H1 (cell line): ENCODE data around the gene GCHFR. TPM values are rescaled to one million over a fixed set of nuclear protein-coding genes. Genes with fewer than 3 reads are reported as not detected.

Source experiments
- CTCF ChIA-PET: fragments of 300-600 bp; sonication (Branson Sonifier 250); formaldehyde crosslinking; loops from one replicate; lab custom pipeline; 2021; ENCODE audit not compliant: partially characterized antibody; lab: Charles Lee
- POLR2A ChIA-PET: fragments of 300-600 bp; sonication (Branson Sonifier 250); formaldehyde crosslinking; loops from one replicate; lab custom pipeline; 2021; ENCODE audit warnings: inconsistent platforms; ENCODE audit not compliant: partially characterized antibody; lab: Charles Lee
- DNase-seq, 2 experiments: peaks; one replicate each; pipeline versions ENCODE4 v3.0.0 to v3.0.0-alpha.2; 2010 to 2022; ENCODE audit warnings: low spot score in 2 of 2, low read depth in 1 of 2, mixed read lengths in 1 of 2
- FAIRE-seq: peaks from 2 replicates; lab custom pipeline; 2011; peaks lifted over from hg19 to GRCh38; lab: Jason Lieb, UNC
- H2AFZ ChIP-seq: 2 replicates; pipeline ENCODE4 v1.8.1; 2012; ENCODE audit warnings: low read length, inconsistent platforms
- H2AK5ac ChIP-seq: 2 replicates; pipeline ENCODE4 v1.6.1; 2013; ENCODE audit warnings: low read depth, low read length
- H2BK120ac ChIP-seq: replicated peaks from 2 replicates; pipeline ENCODE3; 2013; ENCODE audit warnings: low read depth, low read length, inconsistent platforms
- H2BK12ac ChIP-seq: 2 replicates; pipeline ENCODE4 v1.6.1; 2013; ENCODE audit warnings: low read depth, low read length
- H2BK15ac ChIP-seq: 2 replicates; pipeline ENCODE4 v1.6.1; 2013; ENCODE audit warnings: low read length
- H2BK20ac ChIP-seq: 2 replicates; pipeline ENCODE4 v1.6.1; 2013; ENCODE audit warnings: low read length
- H2BK5ac ChIP-seq: 2 replicates; pipeline ENCODE4 v1.6.1; 2013; ENCODE audit warnings: low read depth, low read length
- H3K14ac ChIP-seq: 2 replicates; pipeline ENCODE4 v1.6.1; 2013; ENCODE audit warnings: inconsistent platforms; ENCODE audit not compliant: insufficient read length
- H3K18ac ChIP-seq: 2 replicates; pipeline ENCODE4 v1.6.1; 2013; ENCODE audit warnings: low read length; ENCODE audit errors: extremely low read depth
- H3K23ac ChIP-seq: 2 replicates; pipeline ENCODE4 v1.6.1; 2013; ENCODE audit warnings: inconsistent platforms; ENCODE audit not compliant: insufficient read length
- H3K23me2 ChIP-seq: 2 replicates; pipeline ENCODE4 v1.6.1; 2013; ENCODE audit warnings: low read depth, low read length
- H3K27ac ChIP-seq: 2 replicates; pipeline ENCODE4 v1.6.1; 2011; ENCODE audit warnings: low read depth, low read length, inconsistent platforms
- H3K27me3 ChIP-seq, 4 experiments: replicated peaks in 1 of 4; 1 replicate in 1 of 4; 2 replicates in 3 of 4; pipeline versions ENCODE4 v1.6.1 to v1.8.1; 2011 to 2013; ENCODE audit warnings: low read length in 3 of 4, mild to moderate bottlenecking in 3 of 4, inconsistent platforms in 2 of 4, mixed read lengths in 2 of 4, moderate library complexity in 1 of 4; ENCODE audit not compliant: control insufficient read depth in 3 of 4, insufficient read depth in 3 of 4; ENCODE audit errors: extremely low read depth in 1 of 4
- H3K36me3 ChIP-seq, 4 experiments: 2 replicates each; pipeline versions ENCODE4 v1.6.1 to v1.8.1; 2011 to 2013; ENCODE audit warnings: mild to moderate bottlenecking in 4 of 4, low read length in 3 of 4, moderate library complexity in 2 of 4, control low read depth in 1 of 4, inconsistent platforms in 1 of 4; ENCODE audit not compliant: insufficient read depth in 4 of 4, control insufficient read depth in 2 of 4
- H3K4ac ChIP-seq: replicated peaks from 2 replicates; pipeline ENCODE3; 2013; ENCODE audit warnings: low read length, low read depth, mixed read lengths, inconsistent platforms; ENCODE audit not compliant: insufficient read length
- H3K4me1 ChIP-seq, 4 experiments: replicated peaks in 1 of 4; 1 replicate in 1 of 4; 2 replicates in 3 of 4; pipeline versions ENCODE4 v1.6.1 to v1.8.1; 2011 to 2013; ENCODE audit warnings: low read length in 3 of 4, inconsistent platforms in 2 of 4, mixed read lengths in 1 of 4; ENCODE audit not compliant: insufficient read depth in 4 of 4, control insufficient read depth in 3 of 4
- H3K4me2 ChIP-seq, 2 experiments: 2 replicates each; pipeline versions ENCODE4 v1.6.1 to v1.8.1; 2011 to 2013; ENCODE audit warnings: low read depth in 2 of 2, low read length in 2 of 2, control low read depth in 1 of 2, inconsistent platforms in 1 of 2, mild to moderate bottlenecking in 1 of 2; ENCODE audit not compliant: insufficient read depth in 1 of 2
- H3K4me3 ChIP-seq, 4 experiments: fragments of 200-600, 300-600 bp in 1 of 4; sonication (generic), shearing (Covaris generic), sonication (Bioruptor Twin) in 1 of 4; 2 replicates each; pipeline versions ENCODE4 v1.5.1 to v1.8.1; 2011 to 2016; ENCODE audit warnings: low read length in 4 of 4, low read depth in 3 of 4, control low read depth in 2 of 4, inconsistent platforms in 2 of 4, mild to moderate bottlenecking in 2 of 4, mixed read lengths in 1 of 4, moderate library complexity in 1 of 4; ENCODE audit not compliant: insufficient read depth in 2 of 4; ENCODE audit errors: extremely low read depth in 1 of 4
- H3K56ac ChIP-seq: replicated peaks from 2 replicates; pipeline ENCODE3; 2013; ENCODE audit warnings: low read depth, mild to moderate bottlenecking, mixed read lengths, low read length, inconsistent platforms; ENCODE audit not compliant: insufficient read length
- H3K79me1 ChIP-seq: 2 replicates; pipeline ENCODE4 v1.6.1; 2013; ENCODE audit warnings: low read depth, low read length, control low read depth
- H3K79me2 ChIP-seq, 2 experiments: 2 replicates each; pipeline versions ENCODE4 v1.6.1 to v1.8.1; 2012 to 2013; ENCODE audit warnings: low read length in 2 of 2, mild to moderate bottlenecking in 2 of 2, inconsistent platforms in 1 of 2; ENCODE audit not compliant: insufficient read depth in 2 of 2, control insufficient read depth in 1 of 2
- H3K9ac ChIP-seq, 4 experiments: replicated peaks in 1 of 4; 1 replicate in 1 of 4; 2 replicates in 3 of 4; pipeline versions ENCODE4 v1.6.1 to v1.8.1; 2011 to 2013; ENCODE audit warnings: low read depth in 3 of 4, low read length in 3 of 4, control low read depth in 2 of 4, mild to moderate bottlenecking in 2 of 4, moderate library complexity in 2 of 4, inconsistent platforms in 1 of 4; ENCODE audit errors: extremely low read depth in 1 of 4
- H3K9me3 ChIP-seq, 2 experiments: 2 replicates each; pipeline versions ENCODE4 v1.6.1 to v1.8.1; 2012 to 2013; ENCODE audit warnings: mild to moderate bottlenecking in 2 of 2, moderate library complexity in 2 of 2, control low read depth in 1 of 2, inconsistent platforms in 1 of 2, low read depth in 1 of 2, low read length in 1 of 2, mixed read lengths in 1 of 2; ENCODE audit not compliant: insufficient read depth in 2 of 2
- H4K20me1 ChIP-seq, 2 experiments: replicated peaks in 1 of 2; 2 replicates each; pipeline versions ENCODE3 to v1.8.1; 2011 to 2013; ENCODE audit warnings: inconsistent platforms in 2 of 2, low read length in 2 of 2, mild to moderate bottlenecking in 1 of 2; ENCODE audit not compliant: insufficient read depth in 2 of 2, control insufficient read depth in 1 of 2
- H4K5ac ChIP-seq: 2 replicates; pipeline ENCODE4 v1.6.1; 2013; ENCODE audit warnings: low read length, low read depth, mixed read lengths, inconsistent platforms; ENCODE audit not compliant: insufficient read length
- H4K8ac ChIP-seq: 2 replicates; pipeline ENCODE4 v1.8.0; 2013; ENCODE audit warnings: mild to moderate bottlenecking, moderate library complexity, low read length, inconsistent platforms; ENCODE audit not compliant: insufficient read depth; ENCODE audit errors: extremely low read depth
- H4K91ac ChIP-seq: replicated peaks from 2 replicates; pipeline ENCODE3; 2013; ENCODE audit warnings: low read length, mixed read lengths, inconsistent platforms; ENCODE audit not compliant: insufficient read length
- CTCF ChIP-seq, 3 experiments: IDR thresholded peaks; 1 replicate in 2 of 3; 2 replicates in 1 of 3; pipeline versions ENCODE4 v1.5.1 to v1.6.1; 2011; ENCODE audit warnings: low read length in 3 of 3, mild to moderate bottlenecking in 3 of 3, inconsistent platforms in 2 of 3, low read depth in 1 of 3, moderate library complexity in 1 of 3; ENCODE audit not compliant: insufficient read depth in 1 of 3; ENCODE audit errors: control extremely low read depth in 1 of 3
- EP300 ChIP-seq, 2 experiments: IDR thresholded peaks; 1 replicate in 1 of 2; 2 replicates in 1 of 2; pipeline ENCODE4 v1.6.1; 2011 to 2012; ENCODE audit warnings: low read depth in 2 of 2, low read length in 2 of 2, mild to moderate bottlenecking in 2 of 2, borderline replicate concordance in 1 of 2, inconsistent platforms in 1 of 2, moderate library complexity in 1 of 2
- WGBS, 2 experiments: shearing (Covaris generic) in 1 of 2; methylation state at CpG; one replicate each; pipeline versions ENCODE4 v1.1.6 to v1.1.7; 2013 to 2015; ENCODE audit warnings: low lambda C conversion rate in 2 of 2, mixed read lengths in 2 of 2, inconsistent platforms in 1 of 2, low coverage in 1 of 2, missing lambda C conversion rate in 1 of 2; ENCODE audit not compliant: insufficient replicate concordance in 2 of 2, insufficient coverage in 1 of 2, insufficient read length in 1 of 2; ENCODE audit errors: extremely low coverage in 1 of 2, missing lambda C conversion rate in 1 of 2; 5-methylcytosine and 5-hydroxymethylcytosine counted together
- polyA plus RNA-seq, 7 experiments: library from polyadenylated mRNA; depleted of rRNA in 3 of 7; stranded (reverse) in 5 of 7; unstranded in 2 of 7; fragments of >200 nt in 5 of 7; fragments of 200-250 nt in 2 of 7; gene quantifications; 1 replicate in 5 of 7; 2 replicates in 1 of 7; 4 replicates in 1 of 7; pipeline versions ENCODE4 v1.2.1 to v1.2.3, GENCODE V29; 2011 to 2013; ENCODE audit warnings: missing spikeins in 2 of 7, mixed read lengths in 2 of 7
- total RNA-seq: library from RNA; stranded (reverse); fragmentation: NEBNext Ultra II Directional; extraction: Animal tissue kit (Norgen Biotek cat#: 25700); gene quantifications from 2 replicates; pipeline ENCODE4 v1.2.1, GENCODE V29; 2021

GCHFR gene
- total and polyA plus RNA-seq, 2 of the 8 experiments (the other 6 are each of a cell fraction or from before 2014, with no cell fraction given), result 25.9 to 81.5 TPM

- peaks cover 4 to 14% (median 6%) of the 10 kb centered on the region in 4 experiments; a peak in 6 of 7 replicates for H3K4me1 ChIP-seq
- H3K9me3 ChIP-seq, result no peaks in the 10 kb centered on the region
- no peak overlapping the region for H3K4me2 ChIP-seq
- H3K27ac ChIP-seq, result no peak overlapping the region
- TF ChIP-seq CTCF (IDR thresholded peaks at IDR 0.05; ENCODE audit: control extremely low read depth in 1 of 3, insufficient read depth in 1 of 3, low read depth in 1 of 3, low read length in 3 of 3) (peak in 1 of 3 experiments; percentile 2; a peak in 1 of 4 replicates), EP300 (IDR thresholded peaks at IDR 0.05; ENCODE audit: borderline replicate concordance in 1 of 2, low read depth in 2 of 2, low read length in 2 of 2) (no peak)
- TF ChIP-seq, all 59 proteins: peak for 1
- CTCF ChIA-PET, result interaction anchor here (0.6 to 3.1 kb wide), 8 partner anchors 12 to 398 kb away, joined by 3 to 14 read pairs (median 4); no protein-coding TSS in a partner anchor
- Histone ChIP-seq H3K23me2 (peaks cover 9% of the 10 kb centered on the region; the same call in 1 of the 2 replicates), H3K56ac (no peak overlapping the region), H3K79me2 (no peaks in the 10 kb centered on the region; a peak in 1 of 4 replicates), H2BK20ac (no peak overlapping the region), H3K18ac (no peak overlapping the region), H3K9ac (no peak overlapping the region), H3K14ac (no peak overlapping the region), H4K8ac (no peak overlapping the region), H2BK120ac (no peak overlapping the region), H2BK5ac (no peak overlapping the region), H3K79me1 (no peaks in the 10 kb centered on the region), H3K27me3 (no peaks in the 10 kb centered on the region), H4K91ac (no peak overlapping the region), H4K20me1 (no peaks in the 10 kb centered on the region), H2AK5ac (no peak overlapping the region), H3K4ac (no peak overlapping the region), H3K4me3 (no peak overlapping the region), H3K36me3 (no peaks in the 10 kb centered on the region), H2BK15ac (no peak overlapping the region), H2AFZ (no peak overlapping the region), H2BK12ac (no peak overlapping the region), H3K23ac (no peak overlapping the region), H4K5ac (no peak overlapping the region)
- FAIRE-seq (no peak), DNase-seq (no peak)
- WGBS, 2 experiments, result 90% methylated on average over 1 of the region's 1 CpG; no CpG with 5 or more reads in 1 of the 2 experiments
- POLR2A ChIA-PET, result interaction anchor here (1.2 to 1.4 kb wide), 3 partner anchors 37 to 119 kb away, joined by 3 to 5 read pairs (median 4); partner anchors contain the start of gene SPINT1
These were observed 39.8 kb downstream of the GCHFR start for GRCh38 chr15:40803688-40804087.
